ENCODE measurements around the gene JAK1. TPM values are rescaled to one million over a fixed set of nuclear protein-coding genes. Genes with fewer than 3 reads are reported as not detected.
A peak's percentile ranks its signal among the peaks of the same experiment; 100 is the strongest.

The JAK1 gene
- polyA plus RNA-seq, 3 donors: 94.2 to 117 (median 112) TPM

DNA sequence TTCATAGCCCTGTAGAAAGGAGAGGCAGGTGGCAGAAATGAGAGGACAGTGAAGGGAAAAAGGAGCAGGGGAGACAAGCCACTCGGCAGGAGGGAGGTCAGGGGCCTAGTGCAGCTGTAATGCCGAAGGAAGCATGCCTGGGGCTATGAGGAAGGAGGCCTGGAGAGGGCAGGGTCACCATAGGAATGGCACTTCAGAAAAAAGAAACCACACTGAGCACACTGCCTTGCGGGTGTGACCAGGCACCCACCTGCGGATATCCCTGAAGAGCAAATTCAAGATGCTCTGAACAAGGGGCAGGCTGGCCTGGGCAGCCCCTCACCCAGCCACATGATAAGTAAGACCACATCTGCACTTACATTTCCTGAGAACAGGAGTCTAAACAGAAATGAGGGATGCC, 104.7 kb downstream of the JAK1 start:
- peak in 2 of 11 donors; percentile 5 to 12 for DNase-seq (ENCODE audit: extremely low read depth in 1 of 11, low read depth in 9 of 11, low spot score in 4 of 11)

DNA sequence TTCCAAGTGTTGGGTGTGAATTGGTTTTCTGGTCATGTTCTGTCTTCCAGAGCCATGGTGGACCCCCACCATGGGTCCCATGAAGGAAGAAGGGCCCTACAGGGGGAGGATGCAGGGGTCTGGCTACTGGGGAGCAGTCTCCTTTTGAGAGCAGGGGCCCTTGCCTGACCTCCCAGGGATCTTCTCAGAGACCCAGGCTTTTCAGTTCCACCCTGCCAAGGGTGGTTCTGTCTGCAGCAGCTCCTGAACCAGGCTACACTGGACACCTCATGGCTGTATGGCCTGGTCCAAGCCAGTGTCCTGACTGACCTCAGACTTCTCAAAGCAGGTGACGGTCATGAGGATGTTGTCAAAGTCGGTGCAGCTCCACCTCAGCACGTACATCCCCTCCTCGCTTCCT, 109.0 kb downstream of the JAK1 start:
- no peak for DNase-seq (ENCODE audit: extremely low read depth in 1 of 11, low read depth in 9 of 11, low spot score in 4 of 11)

DNA sequence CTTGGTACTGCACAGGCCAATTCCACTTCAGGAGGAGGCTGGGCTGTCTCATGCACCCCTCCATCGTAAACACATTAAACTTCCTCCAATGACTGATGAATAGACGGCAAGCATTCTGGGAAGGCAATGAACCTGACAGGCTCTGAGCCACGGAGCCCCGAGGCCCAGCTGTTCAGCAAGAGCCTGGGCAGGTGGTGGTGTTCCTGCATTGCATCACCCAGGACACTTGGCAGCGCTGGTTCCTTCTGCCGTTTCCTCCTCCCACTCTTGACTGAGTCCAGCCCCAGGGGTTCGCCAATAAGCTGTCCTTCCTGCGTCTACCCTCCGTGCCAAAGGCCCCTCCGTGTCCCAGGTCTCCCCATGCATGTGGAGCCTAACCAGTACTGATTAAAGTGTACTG, 109.8 kb downstream of the JAK1 start:
- DNase-seq (ENCODE audit: extremely low read depth in 1 of 11, low read depth in 9 of 11, low spot score in 4 of 11): no peak

DNA sequence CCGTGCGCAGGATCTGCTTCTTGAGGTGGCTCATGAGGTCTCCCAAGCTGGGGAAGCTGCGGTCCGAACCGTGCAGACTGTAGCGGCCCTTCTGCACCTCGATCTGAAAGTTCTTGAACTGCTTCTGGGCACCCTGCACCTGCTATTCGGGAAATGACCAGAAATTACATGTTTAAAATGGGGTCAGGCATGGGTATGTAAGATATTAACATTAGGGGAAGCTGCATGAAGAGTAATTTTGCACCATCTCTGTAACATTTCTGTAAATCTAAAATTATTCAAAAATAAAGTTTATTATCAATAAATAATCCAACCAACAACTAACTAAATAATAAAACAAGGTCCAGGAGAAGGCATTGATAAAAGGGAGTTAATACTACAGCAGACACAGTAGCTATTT, 110.8 kb downstream of the JAK1 start:
- DNase-seq (ENCODE audit: extremely low read depth in 1 of 11, low read depth in 9 of 11, low spot score in 4 of 11): no peak

- no peak for DNase-seq (ENCODE audit: extremely low read depth in 1 of 11, low read depth in 9 of 11, low spot score in 4 of 11)
These were observed 111.7 kb downstream of the JAK1 start for GRCh38 chr1:64854674-64855073.

DNA sequence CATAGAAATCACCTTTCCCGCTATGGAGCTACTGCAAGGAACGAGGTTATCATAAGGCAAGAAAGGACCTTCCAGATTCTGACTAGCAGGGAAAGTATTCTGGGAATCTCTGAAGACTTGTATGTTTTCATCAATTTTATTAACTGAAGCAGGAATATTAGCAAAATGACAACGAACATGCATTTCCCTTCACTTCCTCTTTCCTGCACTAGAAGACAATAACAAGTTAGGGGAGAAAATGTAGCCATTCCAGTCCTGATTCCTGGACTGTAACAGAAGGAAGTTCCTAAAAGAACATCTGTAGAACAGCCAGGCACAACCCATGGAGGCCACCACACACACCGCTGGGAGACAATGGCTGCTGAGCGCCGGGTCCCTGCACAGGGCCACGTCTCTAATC, 114.7 kb downstream of the JAK1 start:
- DNase-seq (ENCODE audit: extremely low read depth in 1 of 11, low read depth in 9 of 11, low spot score in 4 of 11): no peak

DNA sequence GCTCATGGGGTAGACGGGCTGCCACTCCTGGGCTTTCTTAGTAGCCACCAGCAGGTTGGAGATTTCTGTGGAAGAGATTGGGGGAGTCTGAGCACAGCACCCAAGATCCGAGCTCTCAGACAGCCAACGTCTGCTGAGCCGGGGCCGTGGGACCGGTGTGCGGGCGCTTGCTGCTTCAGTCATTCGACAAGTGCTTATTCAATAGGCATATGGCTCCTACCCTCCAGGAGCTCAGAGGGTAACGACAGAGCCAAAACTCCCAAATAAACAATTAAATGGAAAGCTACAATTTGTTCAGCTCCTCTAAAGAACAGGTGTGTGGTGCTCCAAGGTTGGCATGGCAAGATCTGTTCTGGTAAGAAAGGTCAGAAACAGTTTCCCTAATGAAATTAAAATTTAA, 115.5 kb downstream of the JAK1 start:
- no peak for DNase-seq (ENCODE audit: extremely low read depth in 1 of 11, low read depth in 9 of 11, low spot score in 4 of 11)

DNA sequence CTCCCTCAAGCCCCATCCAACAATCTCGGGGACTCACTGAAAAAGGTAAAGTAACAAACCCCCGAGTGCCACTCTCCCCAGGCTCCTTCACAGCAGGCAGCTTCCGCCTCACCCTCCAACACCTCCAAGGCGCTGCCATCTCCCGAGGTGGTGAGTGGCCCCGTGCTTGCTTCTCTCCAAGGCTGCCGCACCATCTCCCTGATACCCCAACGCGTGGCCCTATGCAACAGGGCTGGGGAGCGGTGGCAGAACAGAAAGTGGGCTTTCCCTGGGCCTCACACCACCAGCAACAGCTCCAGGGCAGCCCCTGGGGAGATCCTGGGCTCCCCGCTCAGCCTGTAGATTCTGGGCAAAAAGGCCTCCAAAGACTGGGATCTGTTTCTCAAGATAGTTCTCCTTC, 116.4 kb downstream of the JAK1 start:
- DNase-seq (ENCODE audit: extremely low read depth in 1 of 11, low read depth in 9 of 11, low spot score in 4 of 11): no peak

DNA sequence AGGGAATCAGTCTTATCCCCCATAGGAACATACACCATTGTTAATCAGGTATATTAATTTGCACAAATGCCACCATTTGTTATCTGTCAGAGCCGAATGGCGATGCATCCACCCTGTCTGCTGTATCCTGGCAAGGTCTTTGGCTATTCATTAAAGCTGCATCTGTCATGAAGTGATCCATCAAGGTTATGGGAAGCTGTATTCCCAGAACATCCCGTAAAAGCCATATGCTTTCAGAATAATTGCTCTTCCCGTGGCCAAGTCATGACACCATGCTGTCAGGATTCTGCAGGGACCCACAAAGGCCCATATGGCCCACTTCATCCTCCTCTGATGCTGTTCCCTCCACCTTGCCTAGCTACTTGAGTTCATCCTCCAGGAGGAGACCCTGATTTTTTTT, 117.5 kb downstream of the JAK1 start:
- DNase-seq (ENCODE audit: extremely low read depth in 1 of 11, low read depth in 9 of 11, low spot score in 4 of 11): no peak

- DNase-seq (ENCODE audit: extremely low read depth in 1 of 11, low read depth in 9 of 11, low spot score in 4 of 11): no peak
These were observed 118.2 kb downstream of the JAK1 start for GRCh38 chr1:64848136-64848535.

DNA sequence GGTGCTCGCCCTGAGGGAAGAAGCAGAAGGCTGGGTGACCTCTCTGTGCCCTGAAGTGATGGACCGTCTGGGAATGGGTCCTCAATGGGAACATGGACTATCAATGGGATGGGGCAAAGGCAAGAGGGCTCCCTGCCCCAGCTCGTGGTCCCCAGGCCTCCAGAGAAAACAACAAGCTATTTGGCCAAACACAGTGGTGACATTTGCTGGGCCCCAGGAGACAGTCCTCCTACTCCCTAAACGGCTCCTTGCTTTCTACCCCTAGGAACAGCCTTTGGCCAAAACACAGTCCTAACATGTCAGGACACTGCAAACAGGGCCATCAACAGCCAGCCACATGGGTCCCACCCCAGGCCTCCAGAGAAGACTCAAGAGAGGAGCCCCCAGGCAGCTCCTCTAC, 118.7 kb downstream of the JAK1 start:
- no peak for DNase-seq (ENCODE audit: extremely low read depth in 1 of 11, low read depth in 9 of 11, low spot score in 4 of 11)

DNA sequence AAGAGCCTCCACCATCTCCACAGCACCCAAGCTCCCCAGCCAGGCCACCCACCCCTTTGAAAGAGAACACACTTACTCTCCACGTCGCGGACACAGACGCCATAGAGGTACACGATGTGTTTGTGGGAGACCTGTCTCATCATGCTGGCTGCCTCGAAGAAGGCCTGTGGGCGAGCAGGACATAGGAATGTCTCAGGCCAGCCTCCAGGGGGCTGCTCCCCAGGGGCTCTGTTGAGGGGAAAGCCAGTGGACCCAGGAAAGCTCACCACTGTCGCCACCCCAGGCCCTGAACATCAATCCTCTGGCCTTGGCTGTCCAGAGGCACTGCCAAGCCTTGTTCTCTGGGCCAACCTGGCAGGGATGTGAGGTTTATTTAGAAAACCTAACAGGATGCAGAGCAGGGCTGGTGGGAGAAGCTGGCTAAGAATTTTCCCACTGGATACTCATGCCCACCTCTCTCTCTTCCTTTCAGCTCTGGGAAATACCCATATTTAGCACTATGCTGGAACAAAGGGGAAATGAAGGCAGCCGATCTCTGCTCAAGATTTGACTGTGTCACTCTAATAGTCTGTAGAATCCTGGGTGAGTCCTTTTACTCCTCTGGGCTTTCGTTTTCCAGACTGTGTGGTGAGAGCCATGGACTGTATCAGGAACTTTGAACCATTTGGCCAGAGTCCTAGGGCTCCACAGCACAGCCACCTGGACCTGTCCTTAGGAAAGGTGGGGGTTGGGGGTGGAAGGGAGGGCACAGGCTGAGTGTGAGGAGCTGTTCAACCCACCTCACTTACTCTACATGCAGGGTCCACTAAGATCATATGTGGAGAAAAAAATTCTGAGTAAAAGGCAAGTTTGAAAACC, 119.5 kb downstream of the JAK1 start:
- DNase-seq (ENCODE audit: extremely low read depth in 1 of 11, low read depth in 9 of 11, low spot score in 4 of 11): no peak

GRCh38 chr1:64845831-64846425, 120.4 kb downstream of the JAK1 start:
- DNase-seq (ENCODE audit: extremely low read depth in 1 of 11, low read depth in 9 of 11, low spot score in 4 of 11): no peak

DNA sequence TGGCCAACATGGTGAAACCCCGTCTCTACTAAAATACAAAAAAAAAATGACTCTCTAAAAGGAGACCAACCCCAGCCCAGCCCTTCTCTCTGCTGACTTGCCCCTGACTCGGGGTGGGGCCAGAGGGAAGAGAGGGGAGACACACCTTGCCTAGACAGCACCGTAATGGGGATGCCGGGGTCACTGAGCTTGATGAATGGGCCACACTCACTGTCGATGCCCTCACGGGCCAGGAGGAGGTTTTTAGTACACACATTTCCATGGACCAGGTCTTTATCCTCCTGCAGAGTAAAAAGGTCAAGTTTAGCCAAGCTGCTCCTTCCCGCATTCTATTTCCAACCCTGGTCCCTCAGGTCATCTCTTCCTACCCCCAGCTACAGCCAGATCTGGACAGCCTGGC, 121.7 kb downstream of the JAK1 start:
- no peak for DNase-seq (ENCODE audit: extremely low read depth in 1 of 11, low read depth in 9 of 11, low spot score in 4 of 11)

- no peak for DNase-seq (ENCODE audit: extremely low read depth in 1 of 11, low read depth in 9 of 11, low spot score in 4 of 11)
These were observed 122.2 kb downstream of the JAK1 start for GRCh38 chr1:64844175-64844574.

GRCh38 chr1:64843675-64844074, 122.7 kb downstream of the JAK1 start:
- DNase-seq (ENCODE audit: extremely low read depth in 1 of 11, low read depth in 9 of 11, low spot score in 4 of 11): no peak

GRCh38 chr1:64842224-64842623, 124.1 kb downstream of the JAK1 start:
- DNase-seq (ENCODE audit: extremely low read depth in 1 of 11, low read depth in 9 of 11, low spot score in 4 of 11): no peak

DNA sequence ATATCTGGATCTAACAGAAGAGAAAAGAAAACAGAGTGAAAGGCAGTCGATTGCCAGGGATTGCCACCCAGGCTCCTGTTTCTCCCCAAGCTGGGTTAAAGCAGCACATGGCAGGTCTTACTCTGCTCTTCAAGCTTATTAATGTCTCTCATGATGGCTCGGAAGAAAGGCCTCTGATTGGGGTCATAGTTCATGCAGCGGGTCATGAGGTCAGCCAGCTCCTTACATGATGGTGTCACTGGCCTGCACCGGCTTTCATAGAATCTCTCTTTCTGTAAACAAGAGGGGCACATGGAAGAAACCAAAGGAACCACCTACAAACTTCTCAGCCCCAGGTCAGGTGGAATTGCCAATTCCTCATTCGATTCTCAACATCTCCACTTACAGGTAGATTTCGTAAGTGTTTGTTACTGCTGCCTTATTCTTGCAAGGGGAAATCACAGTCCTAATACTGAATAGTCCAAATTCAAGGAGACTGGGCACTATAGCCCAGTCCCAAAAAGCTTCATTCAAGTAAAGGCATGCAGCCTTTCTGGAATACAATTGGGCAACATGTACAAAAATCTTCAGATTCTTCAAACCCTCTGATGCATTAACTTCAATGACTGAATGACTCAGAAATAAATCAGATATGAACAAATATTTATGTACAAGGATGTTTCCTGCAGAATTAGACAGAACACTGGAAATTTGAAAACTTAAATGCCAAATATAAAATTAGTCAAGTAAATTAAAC, 124.9 kb downstream of the JAK1 start:
- DNase-seq (ENCODE audit: extremely low read depth in 1 of 11, low read depth in 9 of 11, low spot score in 4 of 11): no peak

GRCh38 chr1:64839732-64840405, 126.5 kb downstream of the JAK1 start:
- no peak for DNase-seq (ENCODE audit: extremely low read depth in 1 of 11, low read depth in 9 of 11, low spot score in 4 of 11)

DNA sequence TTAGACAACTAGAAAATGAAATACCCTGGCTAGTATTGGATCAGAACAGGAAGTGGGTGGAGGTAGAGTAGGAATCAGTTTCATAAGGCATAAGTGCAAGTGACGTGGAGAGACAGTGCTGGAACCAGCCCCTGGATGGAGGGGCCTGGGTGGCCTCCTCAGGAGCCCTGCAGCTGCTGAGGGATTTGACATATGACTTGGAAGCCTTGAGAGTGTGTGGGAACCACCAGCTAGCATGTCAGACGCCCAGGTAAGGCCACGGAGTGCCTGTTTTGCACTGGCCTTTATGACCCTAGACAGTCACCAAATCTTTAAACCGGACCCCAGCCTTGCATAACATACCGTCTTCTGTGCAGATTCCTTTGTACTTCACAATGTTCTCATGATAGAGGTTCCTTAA, 127.1 kb downstream of the JAK1 start:
- no peak for DNase-seq (ENCODE audit: extremely low read depth in 1 of 11, low read depth in 9 of 11, low spot score in 4 of 11)
